ENCODE results near the gene PDS5B. TPM values are rescaled to one million over a fixed set of nuclear protein-coding genes. Genes with fewer than 3 reads are reported as not detected.

The PDS5B gene
- total RNA-seq, 1 experiment from 2014 or later: 26.5 TPM

GRCh38 chr13:32582991-32583390 lies 3.3 kb upstream of the PDS5B start (continued):
- no peak for TF ChIP-seq REST (IDR thresholded peaks at IDR 0.05; ENCODE audit: low read depth)
- TF ChIP-seq ELF1 (IDR thresholded peaks at IDR 0.05; ENCODE audit: borderline replicate concordance, low read depth): no peak
- no peak for TF ChIP-seq ATF3 (IDR thresholded peaks at IDR 0.05)

- TF ChIP-seq ATF3 (IDR thresholded peaks at IDR 0.05): no peak
- CTCF ChIA-PET: interaction anchor here (0.6 to 1.1 kb wide), 15 partner anchors 8 to 957 kb away, joined by 3 to 11 read pairs (median 4); partner anchors contain the start of gene N4BP2L2
- H3K4me2 ChIP-seq (ENCODE audit: low read length): peak overlapping the region; percentile 72
- H3K4me1 ChIP-seq (ENCODE audit: control insufficient read depth in 1 of 2, insufficient read depth in 2 of 2, low read length in 2 of 2): peaks cover 9 to 18% of the 10 kb centered on the region in 2 experiments
- BruUV-seq (replicated peaks): TSS peak; percentile 69
- H3K79me2 ChIP-seq (ENCODE audit: insufficient read depth, low read length): peaks cover 36% of the 10 kb centered on the region
- no peaks in the 10 kb centered on the region for H3K9me3 ChIP-seq (ENCODE audit: control insufficient read depth in 1 of 2, insufficient read depth in 1 of 2, low read depth in 1 of 2, low read length in 2 of 2)
- H2AFZ ChIP-seq (ENCODE audit: low read depth, low read length, poor library complexity, severe bottlenecking): peak overlapping the region; percentile 71
- no peak for DNase-seq (ENCODE audit: low read depth, low spot score)
- H3K4me3 ChIP-seq (replicated peaks in 1 of 2; ENCODE audit: low read depth in 1 of 2, low read length in 2 of 2): peak overlapping the region; percentile 17 to 73
- RAD21 ChIA-PET (ENCODE audit: low non-redundant PET in 1 of 2, low total read pairs in 2 of 2, uncharacterized antibody in 2 of 2, unreplicated experiment in 2 of 2): no interaction called here
- POLR2A ChIA-PET: interaction anchor here (0.9 kb wide), 1 partner anchor 48 kb away, joined by 3 read pairs; the partner anchor contains the start of gene N4BP2L2
- no peaks in the 10 kb centered on the region; a peak in 1 of 4 replicates for H3K36me3 ChIP-seq (ENCODE audit: control insufficient read depth in 1 of 2, insufficient read depth in 2 of 2, low read length in 2 of 2)
- intact Hi-C loops (cut with micrococcal nuclease): loop anchor here (1.0 to 5.0 kb wide), 5 partner anchors 54 to 1137 kb away; no protein-coding TSS in a partner anchor
- H3K27ac ChIP-seq (ENCODE audit: low read depth, low read length): no peak overlapping the region
- no peaks in the 10 kb centered on the region; the same call in none of the 2 replicates for H4K20me1 ChIP-seq (ENCODE audit: insufficient read depth)
- H3K9me2 ChIP-seq (ENCODE audit: insufficient read depth): no peaks in the 10 kb centered on the region
- H3K9ac ChIP-seq (ENCODE audit: low read length): no peak overlapping the region
- ATAC-seq: no peak
- no peaks in the 10 kb centered on the region for H3K27me3 ChIP-seq (ENCODE audit: insufficient read depth, low read length)
Observed at GRCh38 chr13:32585550-32586079, 637 bp upstream of the PDS5B start.

Data from HCT116 (cell line).